Central memory CD8-positive, alpha-beta T cell (primary cell): ENCODE measurements around the gene PITX1.

Source experiments
- ATAC-seq: fragments of 150-1000 bp; cut with Tn5 transposase; replicated peaks from 2 replicates; pipeline ENCODE4 v1.10.0; 2022; ENCODE audit warnings: mild to moderate bottlenecking, moderate FRiP score, moderate number of reproducible peaks; ENCODE audit not compliant: poor library complexity, severe bottlenecking; ENCODE audit errors: extremely low read depth
- DNase-seq, 2 donors: peaks; one replicate each; pipeline ENCODE4 v3.0.0; 2021; ENCODE audit warnings: low spot score in 2 of 2
- H3K27ac Mint-ChIP-seq: one replicate; pipeline ENCODE4 v1.8.0; 2022; ENCODE audit warnings: low read depth, mild to moderate bottlenecking, moderate library complexity, mixed read lengths
- H3K27me3 Mint-ChIP-seq: one replicate; pipeline ENCODE4 v1.8.0; 2022; ENCODE audit warnings: mixed read lengths
- H3K36me3 Mint-ChIP-seq: one replicate; pipeline ENCODE4 v1.8.0; 2022; ENCODE audit warnings: mild to moderate bottlenecking, moderate library complexity, mixed read lengths; ENCODE audit not compliant: insufficient read depth
- H3K4me1 Mint-ChIP-seq: one replicate; pipeline ENCODE4 v1.8.0; 2022; ENCODE audit warnings: mixed read lengths
- H3K4me3 Mint-ChIP-seq: one replicate; pipeline ENCODE4 v1.8.0; 2022; ENCODE audit warnings: mild to moderate bottlenecking, moderate library complexity, mixed read lengths
- H3K9me3 Mint-ChIP-seq: one replicate; pipeline ENCODE4 v1.8.0; 2022; ENCODE audit warnings: mixed read lengths

Gene PITX1

GRCh38 chr5:135028791-135029476 is 5.1 kb downstream of the PITX1 start:
- H3K36me3 Mint-ChIP-seq = peaks cover 4% of the 10 kb centered on the region
- no peaks in the 10 kb centered on the region for H3K9me3 Mint-ChIP-seq
- peaks cover 21% of the 10 kb centered on the region for H3K4me1 Mint-ChIP-seq
- ATAC-seq = no peak
- peaks cover 80% of the 10 kb centered on the region for H3K27me3 Mint-ChIP-seq
- no peak overlapping the region for H3K4me3 Mint-ChIP-seq
- DNase-seq = no peak
- H3K27ac Mint-ChIP-seq = no peak overlapping the region

- Mint-ChIP-seq H3K27ac (no peak overlapping the region), H3K36me3 (peaks cover 4% of the 10 kb centered on the region), H3K9me3 (no peaks in the 10 kb centered on the region), H3K4me1 (peaks cover 16% of the 10 kb centered on the region), H3K27me3 (peaks cover 73% of the 10 kb centered on the region), H3K4me3 (no peak overlapping the region)
- no peak for ATAC-seq
- no peak for DNase-seq
Observed at GRCh38 chr5:135027697-135028615, 6.1 kb downstream of the PITX1 start.

- DNase-seq = no peak
- no peaks in the 10 kb centered on the region for H3K9me3 Mint-ChIP-seq
- H3K27ac Mint-ChIP-seq = no peak overlapping the region
- peaks cover 15% of the 10 kb centered on the region for H3K4me1 Mint-ChIP-seq
- ATAC-seq = no peak
- peaks cover 4% of the 10 kb centered on the region for H3K36me3 Mint-ChIP-seq
- no peak overlapping the region for H3K4me3 Mint-ChIP-seq
- peaks cover 66% of the 10 kb centered on the region for H3K27me3 Mint-ChIP-seq
Observed at GRCh38 chr5:135027266-135027696, 6.7 kb downstream of the PITX1 start.

- peaks cover 61% of the 10 kb centered on the region for H3K27me3 Mint-ChIP-seq
- no peaks in the 10 kb centered on the region for H3K9me3 Mint-ChIP-seq
- H3K4me3 Mint-ChIP-seq = no peak overlapping the region
- DNase-seq (no peak), ATAC-seq (no peak)
- H3K36me3 Mint-ChIP-seq = peaks cover 4% of the 10 kb centered on the region
- no peak overlapping the region for H3K27ac Mint-ChIP-seq
- H3K4me1 Mint-ChIP-seq = peaks cover 15% of the 10 kb centered on the region
Observed at GRCh38 chr5:135026645-135027265, 7.3 kb downstream of the PITX1 start.

GRCh38 chr5:135025730-135026644 is 8.0 kb downstream of the PITX1 start:
- no peak overlapping the region for H3K4me3 Mint-ChIP-seq
- H3K9me3 Mint-ChIP-seq = no peaks in the 10 kb centered on the region
- no peak for DNase-seq
- no peak for ATAC-seq
- no peak overlapping the region for H3K27ac Mint-ChIP-seq
- H3K36me3 Mint-ChIP-seq = peaks cover 4% of the 10 kb centered on the region
- H3K27me3 Mint-ChIP-seq = peaks cover 53% of the 10 kb centered on the region
- peaks cover 14% of the 10 kb centered on the region for H3K4me1 Mint-ChIP-seq

- H3K4me1 Mint-ChIP-seq = peaks cover 6% of the 10 kb centered on the region
- H3K4me3 Mint-ChIP-seq = no peak overlapping the region
- ATAC-seq (no peak), DNase-seq (no peak)
- H3K27ac Mint-ChIP-seq = no peak overlapping the region
- peaks cover 44% of the 10 kb centered on the region for H3K27me3 Mint-ChIP-seq
- peaks cover 4% of the 10 kb centered on the region for H3K36me3 Mint-ChIP-seq
- H3K9me3 Mint-ChIP-seq = no peaks in the 10 kb centered on the region
Observed at GRCh38 chr5:135024956-135025729, 8.9 kb downstream of the PITX1 start.

GRCh38 chr5:135020111-135020895 is 13.7 kb downstream of the PITX1 start:
- Mint-ChIP-seq H3K27ac (no peak overlapping the region), H3K9me3 (no peaks in the 10 kb centered on the region), H3K27me3 (peaks cover 2% of the 10 kb centered on the region), H3K4me3 (no peak overlapping the region), H3K4me1 (no peaks in the 10 kb centered on the region), H3K36me3 (peaks cover 2% of the 10 kb centered on the region)
- no peak for ATAC-seq
- no peak for DNase-seq

- Mint-ChIP-seq H3K27me3 (no peaks in the 10 kb centered on the region), H3K27ac (no peak overlapping the region)
- no peak for ATAC-seq
Observed at GRCh38 chr5:135019314-135019713, 14.7 kb downstream of the PITX1 start.

GRCh38 chr5:135018457-135018856 is 15.6 kb downstream of the PITX1 start:
- peaks cover 1% of the 10 kb centered on the region for H3K36me3 Mint-ChIP-seq
- H3K9me3 Mint-ChIP-seq = no peaks in the 10 kb centered on the region
- DNase-seq (no peak), ATAC-seq (no peak)
- H3K4me3 Mint-ChIP-seq = no peak overlapping the region
- no peaks in the 10 kb centered on the region for H3K27me3 Mint-ChIP-seq
- H3K4me1 Mint-ChIP-seq = no peaks in the 10 kb centered on the region
- no peak overlapping the region for H3K27ac Mint-ChIP-seq

More at GRCh38 chr5:135019314-135019713, 14.7 kb downstream of the PITX1 start:
- no peak overlapping the region for H3K4me3 Mint-ChIP-seq
- no peaks in the 10 kb centered on the region for H3K9me3 Mint-ChIP-seq
- no peak for DNase-seq
- H3K36me3 Mint-ChIP-seq = peaks cover 2% of the 10 kb centered on the region
- H3K4me1 Mint-ChIP-seq = no peaks in the 10 kb centered on the region

GRCh38 chr5:135016861-135017290 is 17.2 kb downstream of the PITX1 start:
- Mint-ChIP-seq H3K27ac (no peak overlapping the region), H3K4me1 (peaks cover 5% of the 10 kb centered on the region), H3K9me3 (no peaks in the 10 kb centered on the region), H3K4me3 (no peak overlapping the region), H3K27me3 (no peaks in the 10 kb centered on the region), H3K36me3 (peaks cover 1% of the 10 kb centered on the region)
- DNase-seq = peak in 1 of 2 donors; percentile 3
- no peak for ATAC-seq

- Mint-ChIP-seq H3K36me3 (peaks cover 1% of the 10 kb centered on the region), H3K27ac (no peak overlapping the region), H3K4me1 (peaks cover 5% of the 10 kb centered on the region), H3K4me3 (no peak overlapping the region), H3K27me3 (no peaks in the 10 kb centered on the region), H3K9me3 (no peaks in the 10 kb centered on the region)
- DNase-seq (no peak), ATAC-seq (no peak)
Observed at GRCh38 chr5:135015942-135016341, 18.1 kb downstream of the PITX1 start.
